HEK293 (cell line): Measurements from ENCODE around the gene GRIP1.

Experiments
- TCF7L2 ChIP-seq: IDR thresholded peaks from 2 replicates; pipeline ENCODE4 v1.6.1; 2011; ENCODE audit warnings: low read depth, mild to moderate bottlenecking, inconsistent platforms, low read length, moderate library complexity, borderline replicate concordance
- ZNF274 ChIP-seq, 2 experiments: fragments of 200-500 bp in 1 of 2; fragments of 450-650 bp in 1 of 2; sonication (Bioruptor generic) in 1 of 2; formaldehyde crosslinking in 1 of 2; IDR thresholded peaks; 2 replicates each; pipeline versions ENCODE4 v1.5.1 to v1.6.1; 2014 to 2016; ENCODE audit warnings: borderline replicate concordance in 1 of 2, inconsistent platforms in 1 of 2, low read length in 1 of 2, missing biosample characterization in 1 of 2, missing genetic modification characterization in 1 of 2
- ZNF302 ChIP-seq: fragments of 450-650 bp; formaldehyde crosslinking; IDR thresholded peaks from 2 replicates; pipeline ENCODE4 v1.5.1; 2016; ENCODE audit warnings: missing biosample characterization, missing genetic modification characterization, low read depth
- ZNF548 ChIP-seq: fragments of 450-650 bp; formaldehyde crosslinking; IDR thresholded peaks from 2 replicates; pipeline ENCODE4 v1.5.1; 2016; ENCODE audit warnings: missing biosample characterization, missing genetic modification characterization
- ZNF560 ChIP-seq: fragments of 450-650 bp; formaldehyde crosslinking; IDR thresholded peaks from 2 replicates; pipeline ENCODE4 v1.5.1; 2017; ENCODE audit warnings: missing biosample characterization, missing genetic modification characterization, borderline replicate concordance
- ZNF791 ChIP-seq: fragments of 450-650 bp; formaldehyde crosslinking; IDR thresholded peaks from 2 replicates; pipeline ENCODE4 v1.5.1; 2016; ENCODE audit warnings: missing biosample characterization, missing genetic modification characterization
- TF ChIP-seq, protein P1 (sequence below): fragments of 450-650 bp; formaldehyde crosslinking; IDR thresholded peaks from 2 replicates; pipeline ENCODE4 v1.5.1; 2016; ENCODE audit warnings: missing biosample characterization, missing genetic modification characterization
- TF ChIP-seq, protein P2 (sequence below): fragments of 450-650 bp; IDR thresholded peaks from 2 replicates; pipeline ENCODE4 v1.5.1; 2018; ENCODE audit warnings: missing biosample characterization, missing genetic modification characterization
- TF ChIP-seq, protein P3 (sequence below): fragments of 450-650 bp; formaldehyde crosslinking; conservative IDR thresholded peaks from 2 replicates; pipeline ENCODE4 v1.5.1; 2016; ENCODE audit warnings: low read depth, missing biosample characterization, missing genetic modification characterization
- TF ChIP-seq, protein P4 (sequence below): fragments of 450-650 bp; formaldehyde crosslinking; IDR thresholded peaks from 2 replicates; pipeline ENCODE4 v1.5.1; 2017; ENCODE audit warnings: missing biosample characterization, missing genetic modification characterization
- TF ChIP-seq, protein P5 (sequence below): fragments of 450-650 bp; formaldehyde crosslinking; IDR thresholded peaks from 2 replicates; pipeline ENCODE4 v1.5.1; 2016; ENCODE audit warnings: missing biosample characterization, missing genetic modification characterization
- TF ChIP-seq, protein P6 (sequence below): fragments of 450-650 bp; formaldehyde crosslinking; IDR thresholded peaks from 2 replicates; pipeline ENCODE4 v1.5.1; 2016; ENCODE audit warnings: missing biosample characterization, missing genetic modification characterization
- TF ChIP-seq, protein P7 (sequence below): IDR thresholded peaks from 2 replicates; pipeline ENCODE4 v1.6.1; 2011; ENCODE audit warnings: mild to moderate bottlenecking, low read depth, low read length, borderline replicate concordance
- TF ChIP-seq, protein P8 (sequence below): fragments of 450-650 bp; formaldehyde crosslinking; IDR thresholded peaks from 2 replicates; pipeline ENCODE4 v1.5.1; 2016; ENCODE audit warnings: missing biosample characterization, missing genetic modification characterization, low read depth

DNA sequence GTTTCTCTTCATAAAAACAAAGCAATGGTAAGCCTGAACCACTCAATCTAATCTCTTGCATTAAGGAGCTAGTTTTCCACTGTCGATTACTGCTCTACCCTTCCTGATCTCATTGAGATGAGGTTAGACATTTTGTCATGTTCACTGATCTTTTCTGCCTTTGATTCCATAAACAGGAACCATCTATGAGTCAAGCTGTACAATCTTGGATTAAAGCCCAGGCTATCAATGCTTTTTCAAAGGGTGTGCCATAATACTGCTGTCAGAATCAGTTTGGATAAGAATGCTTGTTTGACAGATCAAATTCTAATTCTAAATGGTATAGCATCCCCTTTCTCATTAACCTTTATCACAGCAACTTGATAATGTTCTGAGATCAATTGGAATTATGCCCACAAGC lies 16.1 kb downstream of the GRIP1 start:
- TF ChIP-seq, protein P1, sequence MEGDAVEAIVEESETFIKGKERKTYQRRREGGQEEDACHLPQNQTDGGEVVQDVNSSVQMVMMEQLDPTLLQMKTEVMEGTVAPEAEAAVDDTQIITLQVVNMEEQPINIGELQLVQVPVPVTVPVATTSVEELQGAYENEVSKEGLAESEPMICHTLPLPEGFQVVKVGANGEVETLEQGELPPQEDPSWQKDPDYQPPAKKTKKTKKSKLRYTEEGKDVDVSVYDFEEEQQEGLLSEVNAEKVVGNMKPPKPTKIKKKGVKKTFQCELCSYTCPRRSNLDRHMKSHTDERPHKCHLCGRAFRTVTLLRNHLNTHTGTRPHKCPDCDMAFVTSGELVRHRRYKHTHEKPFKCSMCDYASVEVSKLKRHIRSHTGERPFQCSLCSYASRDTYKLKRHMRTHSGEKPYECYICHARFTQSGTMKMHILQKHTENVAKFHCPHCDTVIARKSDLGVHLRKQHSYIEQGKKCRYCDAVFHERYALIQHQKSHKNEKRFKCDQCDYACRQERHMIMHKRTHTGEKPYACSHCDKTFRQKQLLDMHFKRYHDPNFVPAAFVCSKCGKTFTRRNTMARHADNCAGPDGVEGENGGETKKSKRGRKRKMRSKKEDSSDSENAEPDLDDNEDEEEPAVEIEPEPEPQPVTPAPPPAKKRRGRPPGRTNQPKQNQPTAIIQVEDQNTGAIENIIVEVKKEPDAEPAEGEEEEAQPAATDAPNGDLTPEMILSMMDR (tag by site-specific recombination), result no peak
- TF ChIP-seq, protein P2, sequence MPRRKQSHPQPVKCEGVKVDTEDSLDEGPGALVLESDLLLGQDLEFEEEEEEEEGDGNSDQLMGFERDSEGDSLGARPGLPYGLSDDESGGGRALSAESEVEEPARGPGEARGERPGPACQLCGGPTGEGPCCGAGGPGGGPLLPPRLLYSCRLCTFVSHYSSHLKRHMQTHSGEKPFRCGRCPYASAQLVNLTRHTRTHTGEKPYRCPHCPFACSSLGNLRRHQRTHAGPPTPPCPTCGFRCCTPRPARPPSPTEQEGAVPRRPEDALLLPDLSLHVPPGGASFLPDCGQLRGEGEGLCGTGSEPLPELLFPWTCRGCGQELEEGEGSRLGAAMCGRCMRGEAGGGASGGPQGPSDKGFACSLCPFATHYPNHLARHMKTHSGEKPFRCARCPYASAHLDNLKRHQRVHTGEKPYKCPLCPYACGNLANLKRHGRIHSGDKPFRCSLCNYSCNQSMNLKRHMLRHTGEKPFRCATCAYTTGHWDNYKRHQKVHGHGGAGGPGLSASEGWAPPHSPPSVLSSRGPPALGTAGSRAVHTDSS, result no peak
- TF ChIP-seq ZNF560, result no peak
- TF ChIP-seq ZNF548 (tag by site-specific recombination), result no peak
- TF ChIP-seq, protein P3, sequence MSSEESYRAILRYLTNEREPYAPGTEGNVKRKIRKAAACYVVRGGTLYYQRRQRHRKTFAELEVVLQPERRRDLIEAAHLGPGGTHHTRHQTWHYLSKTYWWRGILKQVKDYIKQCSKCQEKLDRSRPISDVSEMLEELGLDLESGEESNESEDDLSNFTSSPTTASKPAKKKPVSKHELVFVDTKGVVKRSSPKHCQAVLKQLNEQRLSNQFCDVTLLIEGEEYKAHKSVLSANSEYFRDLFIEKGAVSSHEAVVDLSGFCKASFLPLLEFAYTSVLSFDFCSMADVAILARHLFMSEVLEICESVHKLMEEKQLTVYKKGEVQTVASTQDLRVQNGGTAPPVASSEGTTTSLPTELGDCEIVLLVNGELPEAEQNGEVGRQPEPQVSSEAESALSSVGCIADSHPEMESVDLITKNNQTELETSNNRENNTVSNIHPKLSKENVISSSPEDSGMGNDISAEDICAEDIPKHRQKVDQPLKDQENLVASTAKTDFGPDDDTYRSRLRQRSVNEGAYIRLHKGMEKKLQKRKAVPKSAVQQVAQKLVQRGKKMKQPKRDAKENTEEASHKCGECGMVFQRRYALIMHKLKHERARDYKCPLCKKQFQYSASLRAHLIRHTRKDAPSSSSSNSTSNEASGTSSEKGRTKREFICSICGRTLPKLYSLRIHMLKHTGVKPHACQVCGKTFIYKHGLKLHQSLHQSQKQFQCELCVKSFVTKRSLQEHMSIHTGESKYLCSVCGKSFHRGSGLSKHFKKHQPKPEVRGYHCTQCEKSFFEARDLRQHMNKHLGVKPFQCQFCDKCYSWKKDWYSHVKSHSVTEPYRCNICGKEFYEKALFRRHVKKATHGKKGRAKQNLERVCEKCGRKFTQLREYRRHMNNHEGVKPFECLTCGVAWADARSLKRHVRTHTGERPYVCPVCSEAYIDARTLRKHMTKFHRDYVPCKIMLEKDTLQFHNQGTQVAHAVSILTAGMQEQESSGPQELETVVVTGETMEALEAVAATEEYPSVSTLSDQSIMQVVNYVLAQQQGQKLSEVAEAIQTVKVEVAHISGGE, result no peak
- TF ChIP-seq ZNF791 (tag by site-specific recombination), result no peak
- TF ChIP-seq, protein P4, sequence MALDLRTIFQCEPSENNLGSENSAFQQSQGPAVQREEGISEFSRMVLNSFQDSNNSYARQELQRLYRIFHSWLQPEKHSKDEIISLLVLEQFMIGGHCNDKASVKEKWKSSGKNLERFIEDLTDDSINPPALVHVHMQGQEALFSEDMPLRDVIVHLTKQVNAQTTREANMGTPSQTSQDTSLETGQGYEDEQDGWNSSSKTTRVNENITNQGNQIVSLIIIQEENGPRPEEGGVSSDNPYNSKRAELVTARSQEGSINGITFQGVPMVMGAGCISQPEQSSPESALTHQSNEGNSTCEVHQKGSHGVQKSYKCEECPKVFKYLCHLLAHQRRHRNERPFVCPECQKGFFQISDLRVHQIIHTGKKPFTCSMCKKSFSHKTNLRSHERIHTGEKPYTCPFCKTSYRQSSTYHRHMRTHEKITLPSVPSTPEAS (tag by site-specific recombination), result no peak
- TF ChIP-seq, protein P5, sequence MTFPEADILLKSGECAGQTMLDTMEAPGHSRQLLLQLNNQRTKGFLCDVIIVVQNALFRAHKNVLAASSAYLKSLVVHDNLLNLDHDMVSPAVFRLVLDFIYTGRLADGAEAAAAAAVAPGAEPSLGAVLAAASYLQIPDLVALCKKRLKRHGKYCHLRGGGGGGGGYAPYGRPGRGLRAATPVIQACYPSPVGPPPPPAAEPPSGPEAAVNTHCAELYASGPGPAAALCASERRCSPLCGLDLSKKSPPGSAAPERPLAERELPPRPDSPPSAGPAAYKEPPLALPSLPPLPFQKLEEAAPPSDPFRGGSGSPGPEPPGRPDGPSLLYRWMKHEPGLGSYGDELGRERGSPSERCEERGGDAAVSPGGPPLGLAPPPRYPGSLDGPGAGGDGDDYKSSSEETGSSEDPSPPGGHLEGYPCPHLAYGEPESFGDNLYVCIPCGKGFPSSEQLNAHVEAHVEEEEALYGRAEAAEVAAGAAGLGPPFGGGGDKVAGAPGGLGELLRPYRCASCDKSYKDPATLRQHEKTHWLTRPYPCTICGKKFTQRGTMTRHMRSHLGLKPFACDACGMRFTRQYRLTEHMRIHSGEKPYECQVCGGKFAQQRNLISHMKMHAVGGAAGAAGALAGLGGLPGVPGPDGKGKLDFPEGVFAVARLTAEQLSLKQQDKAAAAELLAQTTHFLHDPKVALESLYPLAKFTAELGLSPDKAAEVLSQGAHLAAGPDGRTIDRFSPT (tag by site-specific recombination), result no peak
- TF ChIP-seq, protein P6, sequence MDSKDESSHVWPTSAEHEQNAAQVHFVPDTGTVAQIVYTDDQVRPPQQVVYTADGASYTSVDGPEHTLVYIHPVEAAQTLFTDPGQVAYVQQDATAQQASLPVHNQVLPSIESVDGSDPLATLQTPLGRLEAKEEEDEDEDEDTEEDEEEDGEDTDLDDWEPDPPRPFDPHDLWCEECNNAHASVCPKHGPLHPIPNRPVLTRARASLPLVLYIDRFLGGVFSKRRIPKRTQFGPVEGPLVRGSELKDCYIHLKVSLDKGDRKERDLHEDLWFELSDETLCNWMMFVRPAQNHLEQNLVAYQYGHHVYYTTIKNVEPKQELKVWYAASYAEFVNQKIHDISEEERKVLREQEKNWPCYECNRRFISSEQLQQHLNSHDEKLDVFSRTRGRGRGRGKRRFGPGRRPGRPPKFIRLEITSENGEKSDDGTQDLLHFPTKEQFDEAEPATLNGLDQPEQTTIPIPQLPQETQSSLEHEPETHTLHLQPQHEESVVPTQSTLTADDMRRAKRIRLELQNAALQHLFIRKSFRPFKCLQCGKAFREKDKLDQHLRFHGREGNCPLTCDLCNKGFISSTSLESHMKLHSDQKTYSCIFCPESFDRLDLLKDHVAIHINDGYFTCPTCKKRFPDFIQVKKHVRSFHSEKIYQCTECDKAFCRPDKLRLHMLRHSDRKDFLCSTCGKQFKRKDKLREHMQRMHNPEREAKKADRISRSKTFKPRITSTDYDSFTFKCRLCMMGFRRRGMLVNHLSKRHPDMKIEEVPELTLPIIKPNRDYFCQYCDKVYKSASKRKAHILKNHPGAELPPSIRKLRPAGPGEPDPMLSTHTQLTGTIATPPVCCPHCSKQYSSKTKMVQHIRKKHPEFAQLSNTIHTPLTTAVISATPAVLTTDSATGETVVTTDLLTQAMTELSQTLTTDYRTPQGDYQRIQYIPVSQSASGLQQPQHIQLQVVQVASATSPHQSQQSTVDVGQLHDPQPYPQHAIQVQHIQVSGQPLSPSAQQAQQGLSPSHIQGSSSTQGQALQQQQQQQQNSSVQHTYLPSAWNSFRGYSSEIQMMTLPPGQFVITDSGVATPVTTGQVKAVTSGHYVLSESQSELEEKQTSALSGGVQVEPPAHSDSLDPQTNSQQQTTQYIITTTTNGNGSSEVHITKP, result no peak
- TF ChIP-seq ZNF302 (tag by site-specific recombination), result no peak
- TF ChIP-seq ZNF274 (IDR thresholded peaks at IDR 0.05; ENCODE audit: low read length), result no peak
- no peak for TF ChIP-seq ZNF274 (tag by site-specific recombination; IDR thresholded peaks at IDR 0.05; ENCODE audit: borderline replicate concordance)
- no peak for TF ChIP-seq TCF7L2
- TF ChIP-seq, protein P7, sequence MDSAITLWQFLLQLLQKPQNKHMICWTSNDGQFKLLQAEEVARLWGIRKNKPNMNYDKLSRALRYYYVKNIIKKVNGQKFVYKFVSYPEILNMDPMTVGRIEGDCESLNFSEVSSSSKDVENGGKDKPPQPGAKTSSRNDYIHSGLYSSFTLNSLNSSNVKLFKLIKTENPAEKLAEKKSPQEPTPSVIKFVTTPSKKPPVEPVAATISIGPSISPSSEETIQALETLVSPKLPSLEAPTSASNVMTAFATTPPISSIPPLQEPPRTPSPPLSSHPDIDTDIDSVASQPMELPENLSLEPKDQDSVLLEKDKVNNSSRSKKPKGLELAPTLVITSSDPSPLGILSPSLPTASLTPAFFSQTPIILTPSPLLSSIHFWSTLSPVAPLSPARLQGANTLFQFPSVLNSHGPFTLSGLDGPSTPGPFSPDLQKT, result no peak
- TF ChIP-seq, protein P8, sequence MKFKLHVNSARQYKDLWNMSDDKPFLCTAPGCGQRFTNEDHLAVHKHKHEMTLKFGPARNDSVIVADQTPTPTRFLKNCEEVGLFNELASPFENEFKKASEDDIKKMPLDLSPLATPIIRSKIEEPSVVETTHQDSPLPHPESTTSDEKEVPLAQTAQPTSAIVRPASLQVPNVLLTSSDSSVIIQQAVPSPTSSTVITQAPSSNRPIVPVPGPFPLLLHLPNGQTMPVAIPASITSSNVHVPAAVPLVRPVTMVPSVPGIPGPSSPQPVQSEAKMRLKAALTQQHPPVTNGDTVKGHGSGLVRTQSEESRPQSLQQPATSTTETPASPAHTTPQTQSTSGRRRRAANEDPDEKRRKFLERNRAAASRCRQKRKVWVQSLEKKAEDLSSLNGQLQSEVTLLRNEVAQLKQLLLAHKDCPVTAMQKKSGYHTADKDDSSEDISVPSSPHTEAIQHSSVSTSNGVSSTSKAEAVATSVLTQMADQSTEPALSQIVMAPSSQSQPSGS (tag by site-specific recombination), result no peak
